Lung (tissue), 12 donors: Measurements from ENCODE around the gene LRRC47. TPM values are rescaled to one million over a fixed set of nuclear protein-coding genes. Genes with fewer than 3 reads are reported as not detected.

Source experiments
- ATAC-seq: fragments of 200-7000 bp; cut with Tn5 transposase; one replicate; pipeline ENCODE4 v1.9.1; 2020; ENCODE audit warnings: moderate number of reproducible peaks; ENCODE audit not compliant: insufficient read depth, low FRiP score
- DNase-seq, 3 donors: peaks; one replicate each; pipeline ENCODE4 v3.0.0-alpha.2; 2013 to 2017
- H3K27ac ChIP-seq, 2 donors: one replicate each; pipeline ENCODE4 v1.5.1; 2013; ENCODE audit warnings: mild to moderate bottlenecking in 2 of 2, moderate library complexity in 2 of 2, control low read depth in 1 of 2, inconsistent platforms in 1 of 2, low read depth in 1 of 2, low read length in 1 of 2
- H3K27me3 ChIP-seq, 3 donors: one replicate each; pipeline ENCODE4 v1.5.1; 2013; ENCODE audit warnings: low read length in 2 of 3; ENCODE audit not compliant: control insufficient read depth in 3 of 3, insufficient read depth in 3 of 3
- H3K36me3 ChIP-seq, 4 donors: one replicate each; pipeline ENCODE4 v1.5.1; 2013; ENCODE audit warnings: low read length in 4 of 4, mild to moderate bottlenecking in 1 of 4, moderate library complexity in 1 of 4; ENCODE audit not compliant: control insufficient read depth in 4 of 4, insufficient read depth in 4 of 4
- H3K4me1 ChIP-seq, 5 donors: one replicate each; pipeline ENCODE4 v1.5.1; 2013; ENCODE audit warnings: low read length in 5 of 5, mild to moderate bottlenecking in 2 of 5, moderate library complexity in 1 of 5; ENCODE audit not compliant: control insufficient read depth in 5 of 5, insufficient read depth in 5 of 5
- H3K4me3 ChIP-seq: one replicate; pipeline ENCODE4 v1.5.1; 2013; ENCODE audit warnings: mild to moderate bottlenecking, control low read depth, moderate library complexity
- H3K9ac ChIP-seq, 2 donors: one replicate each; pipeline ENCODE4 v1.5.1; 2013; ENCODE audit warnings: low read length in 2 of 2, control low read depth in 1 of 2; ENCODE audit not compliant: insufficient read depth in 1 of 2
- H3K9me3 ChIP-seq, 4 donors: one replicate each; pipeline ENCODE4 v1.5.1; 2013; ENCODE audit warnings: low read length in 3 of 4, mild to moderate bottlenecking in 1 of 4, moderate library complexity in 1 of 4; ENCODE audit not compliant: control insufficient read depth in 4 of 4, insufficient read depth in 3 of 4
- WGBS, 2 donors: extraction: QIAGEN DNeasy Blood & Tissue Kit; methylation state at CpG; one replicate each; pipeline ENCODE4 v1.1.7; 2013; 5-methylcytosine and 5-hydroxymethylcytosine counted together
- polyA plus RNA-seq, 2 donors: library from polyadenylated mRNA; stranded (reverse); fragments of 200-250 nt; gene quantifications; one replicate each; pipeline ENCODE4 v1.2.1, GENCODE V29; 2013
- total RNA-seq, 2 donors: library from RNA; depleted of rRNA in 1 of 2; stranded (reverse); fragments of >200 nt in 1 of 2; gene quantifications; one replicate each; pipeline ENCODE4 v1.2.1, GENCODE V29; 2014 to 2021
- TF ChIP-seq, protein P1 (sequence below): IDR thresholded peaks from 2 replicates; pipeline ENCODE4 v1.5.1; 2012; ENCODE audit warnings: mild to moderate bottlenecking; ENCODE audit errors: control extremely low read depth, extremely low read depth
- donor health status: control.
- donor health status: control.
- donor health status: Bipolar disorder and iron deficiency.
- donor health status: healthy.
- donor health status: DM: yes; HTN: yes; CAD: no.

The LRRC47 gene
- total and polyA plus RNA-seq, 4 donors, result 14.4 to 33.9 (median 20.5) TPM

DNA sequence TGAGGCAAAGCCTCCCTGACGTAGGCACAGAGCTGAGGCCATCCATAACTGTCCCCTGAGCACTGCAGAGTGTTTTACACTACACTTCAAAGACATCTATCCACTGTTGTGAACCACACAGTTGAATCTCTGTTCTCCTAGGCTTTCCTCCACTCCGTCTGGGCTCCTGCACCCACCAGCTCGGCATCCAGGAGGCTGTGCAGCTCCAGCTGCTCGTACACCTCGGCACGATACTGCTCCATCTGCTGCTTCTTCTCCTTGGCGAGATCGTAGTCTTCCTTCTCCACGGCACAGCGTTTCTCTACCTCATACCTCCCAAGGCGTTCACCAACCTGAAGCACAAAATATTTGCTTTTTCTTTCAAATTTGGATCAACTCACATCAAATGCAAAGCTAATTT, 42.5 kb upstream of the LRRC47 start:
- Histone ChIP-seq H3K27ac (no peak overlapping the region), H3K9me3 (peaks cover 0 to 15% (median 3%) of the 10 kb centered on the region in 4 donors), H3K9ac (no peak overlapping the region), H3K4me1 (no peaks in the 10 kb centered on the region), H3K36me3 (peaks cover 32 to 39% (median 38%) of the 10 kb centered on the region in 4 donors), H3K27me3 (no peaks in the 10 kb centered on the region), H3K4me3 (no peak overlapping the region)
- WGBS, 2 donors, result 98% methylated on average over 11 of the region's 11 CpGs
- ATAC-seq, result no peak
- TF ChIP-seq, protein P1, sequence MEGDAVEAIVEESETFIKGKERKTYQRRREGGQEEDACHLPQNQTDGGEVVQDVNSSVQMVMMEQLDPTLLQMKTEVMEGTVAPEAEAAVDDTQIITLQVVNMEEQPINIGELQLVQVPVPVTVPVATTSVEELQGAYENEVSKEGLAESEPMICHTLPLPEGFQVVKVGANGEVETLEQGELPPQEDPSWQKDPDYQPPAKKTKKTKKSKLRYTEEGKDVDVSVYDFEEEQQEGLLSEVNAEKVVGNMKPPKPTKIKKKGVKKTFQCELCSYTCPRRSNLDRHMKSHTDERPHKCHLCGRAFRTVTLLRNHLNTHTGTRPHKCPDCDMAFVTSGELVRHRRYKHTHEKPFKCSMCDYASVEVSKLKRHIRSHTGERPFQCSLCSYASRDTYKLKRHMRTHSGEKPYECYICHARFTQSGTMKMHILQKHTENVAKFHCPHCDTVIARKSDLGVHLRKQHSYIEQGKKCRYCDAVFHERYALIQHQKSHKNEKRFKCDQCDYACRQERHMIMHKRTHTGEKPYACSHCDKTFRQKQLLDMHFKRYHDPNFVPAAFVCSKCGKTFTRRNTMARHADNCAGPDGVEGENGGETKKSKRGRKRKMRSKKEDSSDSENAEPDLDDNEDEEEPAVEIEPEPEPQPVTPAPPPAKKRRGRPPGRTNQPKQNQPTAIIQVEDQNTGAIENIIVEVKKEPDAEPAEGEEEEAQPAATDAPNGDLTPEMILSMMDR, result no peak
- no peak for DNase-seq

DNA sequence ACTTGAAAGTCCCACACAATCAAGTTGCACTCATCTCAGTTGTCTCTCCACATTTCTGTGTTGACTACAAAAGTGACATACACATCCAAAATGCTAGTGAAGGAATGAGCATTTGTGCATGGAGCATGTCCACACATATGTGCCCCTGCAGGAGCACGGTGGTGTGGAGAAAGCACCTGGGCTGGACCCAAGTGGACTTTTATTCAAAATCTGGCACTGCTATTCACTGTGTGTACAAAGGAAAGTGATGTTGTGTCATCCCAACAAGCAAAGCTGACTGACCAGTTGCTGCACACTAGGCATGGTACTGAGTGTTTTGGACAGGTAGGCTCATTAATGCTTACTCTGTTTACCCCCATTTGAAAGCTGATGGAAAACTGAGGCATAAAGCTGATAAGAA, 41.4 kb upstream of the LRRC47 start:
- WGBS, 2 donors, result 93 to 95% methylated on average over 1 of the region's 1 CpG
- Histone ChIP-seq H3K9me3 (peaks cover 0 to 15% (median 3%) of the 10 kb centered on the region in 4 donors), H3K27ac (no peak overlapping the region), H3K36me3 (peaks cover 32 to 40% (median 35%) of the 10 kb centered on the region in 4 donors), H3K4me1 (no peaks in the 10 kb centered on the region), H3K4me3 (no peak overlapping the region), H3K9ac (no peak overlapping the region), H3K27me3 (no peaks in the 10 kb centered on the region)
- DNase-seq (no peak), ATAC-seq (no peak)
- TF ChIP-seq, protein P1, result no peak

DNA sequence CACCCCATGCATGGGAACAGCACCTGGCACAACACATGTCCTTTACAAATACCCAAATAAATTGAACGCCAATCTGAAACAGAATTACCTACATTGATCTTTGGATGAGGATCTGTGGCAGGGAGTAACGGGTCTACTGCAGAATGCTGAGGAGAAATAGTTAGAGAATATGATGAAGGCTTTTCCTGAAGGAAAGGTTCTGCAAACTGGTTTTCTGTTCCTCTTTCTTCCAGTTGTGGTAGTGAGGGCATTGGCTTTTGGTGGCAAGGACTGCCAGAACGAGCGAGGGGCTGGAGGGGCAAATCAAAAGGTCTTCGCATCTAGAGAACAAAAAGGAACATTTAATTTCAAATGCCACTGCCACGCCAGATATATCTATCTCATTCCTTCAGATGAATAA, 40.9 kb upstream of the LRRC47 start:
- H3K27me3 ChIP-seq, result no peaks in the 10 kb centered on the region
- WGBS, 2 donors, result 98 to 99% methylated on average over 6 of the region's 6 CpGs
- no peak overlapping the region for H3K4me3 ChIP-seq
- no peak for DNase-seq
- H3K4me1 ChIP-seq, result no peaks in the 10 kb centered on the region
- peaks cover 35 to 44% (median 37%) of the 10 kb centered on the region in 4 donors for H3K36me3 ChIP-seq
- no peak overlapping the region for H3K27ac ChIP-seq
- H3K9ac ChIP-seq, result no peak overlapping the region
- ATAC-seq, result no peak
- H3K9me3 ChIP-seq, result peaks cover 0 to 15% (median 3%) of the 10 kb centered on the region in 4 donors
- TF ChIP-seq, protein P1, result no peak

DNA sequence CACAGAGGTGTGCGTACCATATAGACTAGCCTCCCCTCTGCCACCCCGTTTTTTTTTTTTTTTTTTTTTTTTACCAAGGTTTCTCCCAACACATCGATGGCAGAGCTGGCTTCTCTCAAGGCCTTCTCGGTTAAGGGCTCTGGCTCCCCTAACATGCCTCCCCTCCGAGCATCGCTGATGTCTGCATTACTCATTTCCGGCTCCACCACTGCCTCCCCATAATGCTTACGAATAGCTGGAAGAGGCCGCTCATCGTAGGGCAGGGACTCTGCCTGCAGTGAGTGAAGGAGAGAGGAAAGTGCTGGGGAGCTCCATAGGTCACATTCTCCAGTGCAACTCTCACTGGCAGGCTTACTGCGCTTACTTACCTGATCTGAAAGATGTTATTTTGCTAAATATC, 40.1 kb upstream of the LRRC47 start:
- Histone ChIP-seq H3K27ac (no peak overlapping the region), H3K9me3 (peaks cover 0 to 15% (median 3%) of the 10 kb centered on the region in 4 donors), H3K4me3 (no peak overlapping the region), H3K4me1 (no peaks in the 10 kb centered on the region), H3K9ac (no peak overlapping the region), H3K27me3 (no peaks in the 10 kb centered on the region), H3K36me3 (peaks cover 35 to 46% (median 41%) of the 10 kb centered on the region in 4 donors)
- ATAC-seq (no peak), DNase-seq (no peak)
- WGBS, 2 donors, result 96 to 98% methylated on average over 11 of the region's 11 CpGs
- TF ChIP-seq, protein P1, result no peak
